GM12892 (cell line): ENCODE results near the gene TTLL8.

ENCODE experiments used
- DNase-seq: peaks from one replicate; pipeline ENCODE4 v3.0.0; 2011; ENCODE audit not compliant: insufficient read length
- FAIRE-seq: peaks from 2 replicates; lab custom pipeline; 2011; peaks lifted over from hg19 to GRCh38; lab: Jason Lieb, UNC
- POLR2A ChIP-seq: IDR thresholded peaks from 2 replicates; pipeline ENCODE4 v1.6.1; 2011; ENCODE audit warnings: low read depth, low read length, control low read depth
- POLR2AphosphoS5 ChIP-seq: IDR thresholded peaks from 2 replicates; pipeline ENCODE4 v1.6.1; 2011; ENCODE audit warnings: low read depth, low read length, control low read depth
- TAF1 ChIP-seq: IDR thresholded peaks from 2 replicates; pipeline ENCODE4 v1.6.1; 2011; ENCODE audit warnings: low read depth, mild to moderate bottlenecking, control low read depth, low read length, borderline replicate concordance

Gene TTLL8

DNA sequence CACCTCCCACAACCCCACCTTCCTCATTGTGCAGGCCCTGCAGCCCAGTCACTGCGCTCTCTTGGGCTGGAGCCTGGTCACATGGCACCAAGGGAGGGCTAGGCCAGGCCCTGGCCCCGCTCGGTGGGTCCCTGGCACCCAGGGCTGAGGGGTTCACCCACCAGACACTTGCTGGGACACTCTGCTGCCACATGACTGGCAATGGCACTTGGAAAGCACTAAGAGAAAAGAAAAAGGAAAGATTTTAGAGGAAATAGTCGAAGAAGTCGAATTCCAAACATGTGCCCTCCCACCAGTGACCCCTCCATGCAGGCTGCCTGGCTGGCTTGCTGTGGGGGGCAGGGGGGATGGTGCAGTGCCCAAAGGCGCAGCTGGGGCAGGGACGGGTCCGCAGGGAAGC is 12.3 kb upstream of the TTLL8 start:
- DNase-seq (no peak), FAIRE-seq (no peak)
- TF ChIP-seq POLR2A (no peak), POLR2AphosphoS5 (no peak), TAF1 (no peak)

DNA sequence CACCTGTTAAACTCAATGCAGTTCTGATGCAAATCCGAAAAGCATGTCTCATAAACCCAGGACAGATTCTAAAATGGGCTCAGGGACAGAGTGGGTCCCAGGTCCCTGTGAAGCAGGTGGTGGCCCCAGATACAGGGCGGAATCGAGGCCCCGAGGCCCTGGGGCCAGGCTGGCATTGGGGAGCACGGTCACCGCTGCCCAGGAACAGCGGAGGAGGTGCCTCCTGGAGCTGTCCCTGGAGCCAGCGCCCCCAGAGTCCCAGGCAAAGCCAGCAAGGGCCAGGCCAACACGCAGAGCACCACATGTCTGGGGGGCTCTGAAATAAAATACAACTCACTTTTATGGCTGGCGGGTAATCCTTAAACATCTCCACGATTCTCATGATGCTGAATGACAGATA is 10.0 kb upstream of the TTLL8 start:
- no peak for TF ChIP-seq POLR2A
- TF ChIP-seq POLR2AphosphoS5 = no peak
- TF ChIP-seq TAF1 = no peak
- no peak for DNase-seq
- no peak for FAIRE-seq

DNA sequence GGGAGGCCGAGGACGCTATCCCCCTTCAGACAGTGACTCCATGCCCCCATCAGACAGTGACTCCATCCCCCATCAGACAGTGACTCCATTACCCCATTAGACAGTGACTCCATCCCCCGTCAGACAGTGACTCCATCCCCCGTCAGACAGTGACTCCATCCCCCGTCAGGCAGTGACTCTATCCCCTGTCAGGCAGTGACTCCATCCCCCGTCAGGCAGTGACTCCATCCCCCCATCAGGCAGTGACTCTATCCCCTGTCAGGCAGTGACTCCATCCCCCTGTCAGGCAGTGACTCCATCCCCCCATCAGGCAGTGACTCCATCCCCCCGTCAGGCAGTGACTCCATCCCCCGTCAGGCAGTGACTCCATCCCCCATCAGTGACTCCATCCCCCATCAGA is 9.1 kb upstream of the TTLL8 start:
- TF ChIP-seq POLR2AphosphoS5 (no peak), POLR2A (no peak), TAF1 (no peak)
- FAIRE-seq (no peak), DNase-seq (no peak)

GRCh38 chr22:50064453-50064852 is 6.4 kb upstream of the TTLL8 start:
- TF ChIP-seq POLR2A (no peak), TAF1 (no peak), POLR2AphosphoS5 (no peak)
- DNase-seq (no peak), FAIRE-seq (no peak)

DNA sequence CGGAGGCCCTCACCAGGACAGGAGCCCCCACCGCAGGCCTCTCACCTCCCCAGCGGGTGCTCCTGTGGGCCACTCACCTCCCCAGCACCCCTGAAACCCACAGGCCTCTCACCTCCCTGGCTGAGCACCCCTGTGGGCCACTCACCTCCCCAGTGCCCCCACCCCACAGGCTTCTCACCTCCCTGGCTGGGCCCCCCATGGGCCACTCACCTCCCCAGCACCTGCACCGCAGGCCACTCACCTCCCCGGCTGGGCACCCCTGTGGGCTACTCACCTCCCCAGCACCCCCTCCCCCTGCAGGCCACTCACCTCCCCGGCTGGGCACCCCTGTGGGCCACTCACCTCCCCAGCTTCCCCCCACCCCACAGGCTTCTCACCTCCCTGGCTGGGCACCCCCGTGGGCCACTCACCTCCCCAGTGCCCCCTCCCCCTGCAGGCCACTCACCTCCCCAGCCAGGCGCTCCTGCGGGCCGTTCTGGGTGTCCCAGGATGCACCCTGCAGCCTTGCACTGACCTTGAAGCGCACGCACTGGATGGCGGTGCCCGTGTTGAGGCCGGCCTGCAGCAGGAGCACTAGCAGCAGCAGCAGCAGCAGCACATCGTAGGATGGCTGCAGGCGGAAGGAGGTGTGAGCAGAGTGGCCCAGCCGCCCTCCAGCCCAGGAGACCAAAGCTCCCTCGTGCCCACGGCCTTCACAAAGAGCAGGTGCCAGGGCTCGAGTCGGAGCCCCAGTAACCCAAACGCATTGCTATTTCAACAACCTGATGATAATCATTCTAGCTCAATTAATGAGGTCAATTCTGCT is 5.7 kb upstream of the TTLL8 start:
- TF ChIP-seq POLR2AphosphoS5 (no peak), TAF1 (no peak), POLR2A (no peak)
- FAIRE-seq (no peak), DNase-seq (no peak)

- TF ChIP-seq POLR2AphosphoS5 (no peak), POLR2A (no peak), TAF1 (no peak)
- DNase-seq = no peak
- FAIRE-seq = no peak
Observed at GRCh38 chr22:50062509-50063135, 4.5 kb upstream of the TTLL8 start.

GRCh38 chr22:50061824-50062355 is 3.8 kb upstream of the TTLL8 start:
- TF ChIP-seq TAF1 = no peak
- no peak for TF ChIP-seq POLR2A
- no peak for TF ChIP-seq POLR2AphosphoS5
- FAIRE-seq (no peak), DNase-seq (no peak)

- no peak for TF ChIP-seq POLR2A
- no peak for TF ChIP-seq TAF1
- TF ChIP-seq POLR2AphosphoS5 = no peak
- DNase-seq = no peak
- no peak for FAIRE-seq
Observed at GRCh38 chr22:50061141-50061823, 3.2 kb upstream of the TTLL8 start.

DNA sequence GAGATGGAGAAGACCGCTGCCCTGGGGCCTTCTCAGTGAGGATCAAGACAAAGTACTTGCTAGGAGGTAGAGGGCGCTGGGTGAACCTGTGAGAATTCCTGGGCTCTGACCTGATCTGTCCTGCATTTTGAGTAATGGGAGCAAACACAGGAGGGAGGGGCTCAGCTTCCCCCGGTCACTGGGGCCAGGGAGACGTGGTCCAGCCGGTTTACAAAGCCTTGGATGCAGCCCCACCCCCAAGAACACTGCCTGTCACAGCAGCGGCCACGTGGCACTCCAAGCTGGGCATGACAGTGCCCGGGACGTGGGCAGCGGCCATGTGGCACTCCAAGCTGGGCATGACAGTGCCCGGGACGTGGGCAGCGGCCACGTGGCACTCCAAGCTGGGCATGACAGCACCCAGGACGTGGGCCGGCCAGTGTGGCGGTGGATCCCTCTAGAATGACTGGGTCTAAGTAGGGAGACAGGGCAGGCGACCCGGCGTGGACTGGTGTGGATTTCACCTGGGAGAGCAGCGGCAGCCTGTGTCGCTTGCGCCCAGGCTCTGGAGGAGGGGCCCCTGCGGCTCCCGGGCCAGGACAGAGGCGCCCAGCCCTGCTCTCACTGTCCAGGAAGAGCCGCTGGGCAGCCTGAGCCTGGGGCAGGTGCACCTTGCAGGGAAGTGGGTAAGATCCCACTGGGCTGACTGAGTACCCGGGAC is 2.5 kb upstream of the TTLL8 start:
- DNase-seq = no peak
- no peak for TF ChIP-seq TAF1
- TF ChIP-seq POLR2AphosphoS5 = no peak
- no peak for TF ChIP-seq POLR2A
- FAIRE-seq = no peak

- DNase-seq (no peak), FAIRE-seq (no peak)
- no peak for TF ChIP-seq POLR2A
- TF ChIP-seq POLR2AphosphoS5 = no peak
- TF ChIP-seq TAF1 = no peak
Observed at GRCh38 chr22:50059881-50060262, 1.8 kb upstream of the TTLL8 start.
